ENCODE results near the gene OSBPL7. TPM values are rescaled to one million over a fixed set of nuclear protein-coding genes. Genes with fewer than 3 reads are reported as not detected.

OSBPL7 gene
- total and polyA plus RNA-seq, 2 of the 13 experiments (the other 11 are each of a cell fraction or from before 2014, with no cell fraction given): 4.7 to 6.6 TPM

- Histone ChIP-seq H3K4me2 (ENCODE audit: low read depth, low read length) (no peak overlapping the region), H3K36me3 (replicated peaks in 1 of 2; ENCODE audit: control insufficient read depth in 1 of 2, insufficient read depth in 2 of 2, low read length in 2 of 2) (no peaks in the 10 kb centered on the region), H3K9ac (ENCODE audit: insufficient read depth, low read depth, low read length) (no peak overlapping the region), H3K4me1 (ENCODE audit: insufficient read depth, low read length) (no peaks in the 10 kb centered on the region), H3K27me3 (ENCODE audit: control insufficient read depth in 1 of 2, insufficient read depth in 2 of 2, low read length in 2 of 2) (peaks cover 2 to 11% of the 10 kb centered on the region in 2 experiments; a peak in 2 of 5 replicates), H3K27ac (ENCODE audit: extremely low read length, insufficient read depth, low read length) (no peak overlapping the region), H3K4me3 (replicated peaks in 1 of 3; ENCODE audit: insufficient read depth in 1 of 3, low read depth in 2 of 3, low read length in 3 of 3) (no peak overlapping the region), H3K79me2 (ENCODE audit: insufficient read depth, low read length) (no peaks in the 10 kb centered on the region), H3K9me3 (ENCODE audit: low read length) (peaks cover 10% of the 10 kb centered on the region), H2AFZ (ENCODE audit: low read length) (no peak overlapping the region), H4K20me1 (ENCODE audit: insufficient read depth, low read length) (no peaks in the 10 kb centered on the region)
- POLR2A ChIA-PET: no interaction called here
- in situ Hi-C loops (cut with HindIII; ENCODE audit: extremely low pct_ligation_motif_present, low pct_unique_long_range_greater_than_20kb): no loop called here
- ATAC-seq: no peak
- no peak for FAIRE-seq
- WGBS (ENCODE audit: low lambda C conversion rate): 0% methylated on average over 1 of the region's 1 CpG
- TF ChIP-seq RERE (CRISPR knock-in tag; IDR thresholded peaks at IDR 0.05; ENCODE audit: low read depth): no peak
- intact Hi-C loops (cut with micrococcal nuclease; ENCODE audit: unreplicated experiment): no loop called here
- no TSS peak for BruUV-seq (replicated peaks)
- CTCF ChIA-PET (ENCODE audit: low intra/inter-chr PET ratio, low total read pairs): no interaction called here
- DNase-seq (ENCODE audit: low spot score): no peak
Measured at GRCh38 chr17:47757386-47757785, 64.2 kb downstream of the OSBPL7 start.

Other genes with a start within 250 kb of the OSBPL7 start
- 424 and 443 TPM in 2 replicates for gene KPNB1, start 171.9 kb downstream of the OSBPL7 start, total RNA-seq (2016; rRNA removed; fragmentation: Illumina TruSeq; extraction: Trizol)
- gene KPNB1, start 171.9 kb downstream of the OSBPL7 start, polyA plus RNA-seq (2011; rRNA removed): 164 and 169 TPM in 2 replicates
- 2.6 and 3.0 TPM in 2 replicates for gene TBKBP1, start 127.6 kb downstream of the OSBPL7 start, total RNA-seq (2016; rRNA removed; fragmentation: Illumina TruSeq; extraction: Trizol)
- gene TBKBP1, start 127.6 kb downstream of the OSBPL7 start, polyA plus RNA-seq (2011; rRNA removed): 7.0 and 10.9 TPM in 2 replicates
- gene TBX21, start 88.6 kb downstream of the OSBPL7 start, total RNA-seq (2016; rRNA removed; fragmentation: Illumina TruSeq; extraction: Trizol): not detected in 2 replicates
- not detected in 2 replicates for gene TBX21, start 88.6 kb downstream of the OSBPL7 start, polyA plus RNA-seq (2011; rRNA removed)
- 56.7 and 59.7 TPM in 2 replicates for gene MRPL10, start 9.7 kb upstream of the OSBPL7 start, total RNA-seq (2016; rRNA removed; fragmentation: Illumina TruSeq; extraction: Trizol)
- gene MRPL10, start 9.7 kb upstream of the OSBPL7 start, polyA plus RNA-seq (2011; rRNA removed): 149 and 157 TPM in 2 replicates
- gene LRRC46, start 9.9 kb upstream of the OSBPL7 start, total RNA-seq (2016; rRNA removed; fragmentation: Illumina TruSeq; extraction: Trizol): 0.09 and 0.13 TPM in 2 replicates
- 0.09 and 0.16 TPM in 2 replicates for gene LRRC46, start 9.9 kb upstream of the OSBPL7 start, polyA plus RNA-seq (2011; rRNA removed)
- gene SCRN2, start 19.5 kb upstream of the OSBPL7 start, total RNA-seq (2016; rRNA removed; fragmentation: Illumina TruSeq; extraction: Trizol): 15.0 and 29.5 TPM in 2 replicates
- 21.7 and 28.6 TPM in 2 replicates for gene SCRN2, start 19.5 kb upstream of the OSBPL7 start, polyA plus RNA-seq (2011; rRNA removed)
- gene SP6, start 29.4 kb upstream of the OSBPL7 start, total RNA-seq (2016; rRNA removed; fragmentation: Illumina TruSeq; extraction: Trizol): 0.07 TPM in 1 of 2 replicates, not detected in the other
- 0.07 and 0.09 TPM in 2 replicates for gene SP6, start 29.4 kb upstream of the OSBPL7 start, polyA plus RNA-seq (2011; rRNA removed)
- gene SP2, start 74.4 kb upstream of the OSBPL7 start, total RNA-seq (2016; rRNA removed; fragmentation: Illumina TruSeq; extraction: Trizol): 1.4 and 1.5 TPM in 2 replicates
- 4.2 and 4.8 TPM in 2 replicates for gene SP2, start 74.4 kb upstream of the OSBPL7 start, polyA plus RNA-seq (2011; rRNA removed)
- 63.3 and 110 TPM in 2 replicates for gene PNPO, start 119.8 kb upstream of the OSBPL7 start, total RNA-seq (2016; rRNA removed; fragmentation: Illumina TruSeq; extraction: Trizol)
- 47.9 and 48.1 TPM in 2 replicates for gene PNPO, start 119.8 kb upstream of the OSBPL7 start, polyA plus RNA-seq (2011; rRNA removed)
- gene PRR15L, start 136.1 kb upstream of the OSBPL7 start, total RNA-seq (2016; rRNA removed; fragmentation: Illumina TruSeq; extraction: Trizol): 2.0 and 2.4 TPM in 2 replicates
- 0.44 and 0.47 TPM in 2 replicates for gene PRR15L, start 136.1 kb upstream of the OSBPL7 start, polyA plus RNA-seq (2011; rRNA removed)
- 86.8 and 128 TPM in 2 replicates for gene CDK5RAP3, start 149.3 kb upstream of the OSBPL7 start, total RNA-seq (2016; rRNA removed; fragmentation: Illumina TruSeq; extraction: Trizol)
- gene CDK5RAP3, start 149.3 kb upstream of the OSBPL7 start, polyA plus RNA-seq (2011; rRNA removed): 154 and 183 TPM in 2 replicates
- 0.74 and 1.5 TPM in 2 replicates for gene COPZ2, start 216.0 kb upstream of the OSBPL7 start, total RNA-seq (2016; rRNA removed; fragmentation: Illumina TruSeq; extraction: Trizol)
- 0.48 and 0.61 TPM in 2 replicates for gene COPZ2, start 216.0 kb upstream of the OSBPL7 start, polyA plus RNA-seq (2011; rRNA removed)
- gene NFE2L1, start 226.6 kb upstream of the OSBPL7 start, total RNA-seq (2016; rRNA removed; fragmentation: Illumina TruSeq; extraction: Trizol): 53.7 and 67.0 TPM in 2 replicates
- 234 and 278 TPM in 2 replicates for gene NFE2L1, start 226.6 kb upstream of the OSBPL7 start, polyA plus RNA-seq (2011; rRNA removed)

Data from HepG2 (cell line).